GM21423 (cell line): ENCODE measurements around the gene ARHGAP1.

ENCODE experiments used
- ATAC-seq: cut with Tn5 transposase; IDR thresholded peaks from one replicate; pipeline ENCODE4 v1.9.1; 2021; ENCODE audit warnings: mild to moderate bottlenecking, moderate library complexity; ENCODE audit not compliant: unreplicated experiment

ARHGAP1 gene

DNA sequence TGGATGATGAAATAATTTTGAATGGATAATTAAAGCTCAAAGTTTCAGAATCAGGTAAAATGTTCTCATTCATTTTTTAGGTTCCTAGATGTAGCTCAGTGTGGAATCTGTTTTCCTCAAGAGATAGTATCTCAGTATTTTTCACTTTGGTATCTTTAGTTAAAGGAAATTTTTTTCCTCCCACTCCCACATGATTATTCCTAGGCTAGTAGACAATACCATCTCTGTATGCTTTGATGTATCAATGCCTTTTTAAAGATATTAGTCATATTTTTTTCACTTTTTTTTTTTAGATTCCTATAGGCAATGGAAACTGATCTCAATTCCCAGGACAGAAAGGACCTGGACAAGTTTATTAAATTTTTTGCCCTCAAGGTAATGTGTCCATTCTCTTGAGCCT, 56.4 kb downstream of the ARHGAP1 start:
- ATAC-seq: no peak

GRCh38 chr11:46643531-46643930, 56.9 kb downstream of the ARHGAP1 start:
- no peak for ATAC-seq

DNA sequence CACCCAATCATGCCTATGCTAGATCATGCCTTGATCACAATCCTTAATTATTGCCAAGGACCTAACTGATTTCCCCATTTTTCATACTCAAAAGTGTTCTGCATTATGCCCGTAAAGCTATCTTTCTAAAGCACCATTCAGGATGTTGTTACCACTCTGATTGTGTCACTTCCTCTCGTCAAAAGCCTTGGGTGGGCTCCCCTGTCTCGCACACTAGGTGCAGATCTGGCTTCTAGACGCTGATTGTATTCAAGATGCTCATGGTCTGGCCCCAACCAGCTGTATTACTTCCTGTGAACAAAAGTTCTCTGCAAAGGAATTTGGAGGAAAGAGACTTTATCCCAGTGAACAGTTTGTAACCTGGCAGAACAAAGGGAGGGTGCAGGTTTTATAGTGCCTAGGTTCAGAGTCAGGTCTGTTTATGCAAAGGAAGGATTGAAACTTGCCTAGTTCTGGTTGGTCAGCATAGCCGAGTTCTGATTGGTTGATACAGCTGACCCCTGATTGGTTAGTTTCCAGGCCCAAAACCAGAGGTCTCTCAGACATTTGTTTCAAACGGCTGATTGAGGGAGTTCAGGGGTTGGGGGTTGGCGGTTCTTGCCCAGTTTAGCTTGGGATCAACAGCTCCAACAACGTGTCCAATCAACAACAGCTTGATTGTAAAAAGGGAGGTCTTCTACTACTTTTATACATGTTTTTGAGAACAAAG, 57.6 kb downstream of the ARHGAP1 start:
- no peak for ATAC-seq

GRCh38 chr11:46641639-46642038, 58.8 kb downstream of the ARHGAP1 start:
- ATAC-seq: no peak

- no peak for ATAC-seq
These were observed 60.2 kb downstream of the ARHGAP1 start for GRCh38 chr11:46640036-46640788.

DNA sequence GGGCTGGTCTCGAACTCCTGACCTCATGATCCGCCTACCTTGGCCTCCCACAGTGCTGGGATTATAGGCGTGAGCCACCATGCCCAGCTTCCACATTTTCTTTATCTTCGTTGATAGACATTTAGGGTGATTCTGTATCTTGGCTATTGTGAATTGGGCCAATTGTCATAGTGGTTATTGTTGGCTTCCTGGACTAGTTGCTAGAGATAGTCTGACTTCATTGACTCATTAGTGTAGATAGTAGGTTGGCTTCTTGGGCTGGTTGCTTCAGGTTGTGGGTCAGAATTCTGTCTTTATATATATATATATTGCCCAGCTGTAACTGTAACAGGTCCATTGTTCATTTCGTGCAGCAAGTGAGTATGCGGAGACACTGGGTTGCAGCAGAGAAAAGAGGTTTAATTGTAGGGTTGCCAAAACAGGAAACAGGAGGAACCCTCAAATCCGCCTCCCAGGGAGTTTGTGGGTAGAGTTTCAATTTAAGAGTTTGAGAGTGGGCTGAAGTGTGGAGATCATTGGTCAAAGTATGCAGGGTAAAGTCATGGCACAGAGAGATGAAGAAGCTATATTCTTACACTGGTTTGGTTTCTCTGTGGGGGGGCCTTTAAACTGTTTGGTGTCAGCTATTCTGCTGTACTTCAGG, 61.1 kb downstream of the ARHGAP1 start:
- ATAC-seq: no peak

GRCh38 chr11:46637546-46637945, 62.9 kb downstream of the ARHGAP1 start:
- ATAC-seq: no peak

GRCh38 chr11:46635557-46636139, 64.8 kb downstream of the ARHGAP1 start:
- ATAC-seq: no peak

DNA sequence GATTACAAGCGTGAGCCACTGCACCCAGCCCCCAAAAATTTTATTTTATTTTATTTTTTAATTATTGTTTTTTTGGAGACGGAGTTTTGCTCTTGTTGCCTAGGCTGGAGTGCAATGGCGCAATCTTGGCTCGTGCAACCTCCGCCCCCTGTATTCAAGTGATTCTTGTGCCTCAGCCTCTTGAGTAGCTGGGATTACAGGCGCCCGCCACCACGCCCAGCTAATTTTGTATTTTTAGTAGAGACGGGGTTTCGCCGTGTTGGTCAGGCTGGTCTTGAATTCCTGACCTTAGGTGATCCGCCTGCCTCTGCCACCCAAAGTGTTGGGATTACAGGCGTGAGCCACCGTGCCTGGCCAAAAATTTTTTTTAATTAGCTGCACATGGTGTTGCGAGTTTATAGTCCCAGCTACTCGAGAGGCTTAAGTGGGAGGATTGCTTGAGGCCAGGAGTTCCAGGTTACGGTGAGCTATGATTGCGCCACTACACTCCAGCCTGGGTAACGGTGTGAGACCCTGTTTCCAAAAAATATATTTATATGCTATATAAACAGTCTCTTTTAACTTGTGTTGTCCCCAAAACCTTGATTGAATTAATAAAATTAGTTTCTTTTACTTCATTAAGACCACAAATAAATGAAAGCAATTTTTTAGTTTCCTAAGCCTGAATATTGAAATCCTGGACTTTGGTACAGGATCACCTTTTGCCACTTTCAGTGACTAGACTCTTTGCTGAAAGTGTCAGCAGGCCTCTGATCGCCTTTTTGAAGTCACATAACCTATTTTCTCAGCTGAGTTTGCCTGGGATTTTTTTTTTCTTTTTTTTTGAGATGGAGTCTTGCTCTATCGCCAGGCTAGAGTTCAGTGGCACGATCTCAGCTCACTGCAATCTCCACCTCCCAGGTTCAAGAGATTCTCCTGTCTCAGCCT, 66.9 kb downstream of the ARHGAP1 start:
- ATAC-seq: no peak

DNA sequence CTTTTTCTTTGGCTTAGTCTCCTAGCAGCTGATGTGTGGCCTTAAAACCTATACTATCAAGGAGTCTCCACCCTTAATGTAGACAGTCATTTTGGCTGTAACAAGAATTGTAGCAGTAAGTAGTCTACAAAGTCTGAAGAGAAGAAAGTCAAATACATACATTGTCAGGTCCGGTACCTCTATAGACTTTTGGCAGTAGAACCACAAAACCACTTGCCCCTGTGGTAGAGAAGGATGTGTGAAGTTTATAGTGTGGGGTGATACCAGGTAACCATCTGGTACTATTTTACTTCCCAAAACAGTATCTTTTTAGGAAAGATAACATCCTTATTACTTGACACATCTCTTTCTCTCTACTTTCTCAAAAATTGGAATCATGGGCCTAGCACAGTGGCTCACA, 67.9 kb downstream of the ARHGAP1 start:
- no peak for ATAC-seq

DNA sequence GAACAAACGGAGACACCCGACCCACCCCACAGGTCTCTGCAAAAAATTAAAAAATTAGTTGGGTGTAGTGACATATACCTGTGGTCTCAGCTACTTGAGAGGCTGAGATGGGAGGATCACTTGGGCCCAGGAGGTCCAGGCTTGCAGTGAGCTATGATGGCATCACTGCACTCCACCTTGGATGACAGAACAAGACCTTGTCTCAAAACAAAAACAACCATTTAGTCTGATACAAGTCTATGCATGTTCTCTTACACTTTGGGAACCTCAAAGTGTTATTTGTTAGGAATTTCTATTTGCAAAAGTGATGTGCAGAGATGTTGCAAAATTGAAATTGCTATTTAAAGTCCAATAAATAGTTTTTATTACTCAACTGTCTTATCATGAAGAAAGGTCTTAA, 68.7 kb downstream of the ARHGAP1 start:
- ATAC-seq: no peak

GRCh38 chr11:46630237-46630636, 70.2 kb downstream of the ARHGAP1 start:
- ATAC-seq: no peak

DNA sequence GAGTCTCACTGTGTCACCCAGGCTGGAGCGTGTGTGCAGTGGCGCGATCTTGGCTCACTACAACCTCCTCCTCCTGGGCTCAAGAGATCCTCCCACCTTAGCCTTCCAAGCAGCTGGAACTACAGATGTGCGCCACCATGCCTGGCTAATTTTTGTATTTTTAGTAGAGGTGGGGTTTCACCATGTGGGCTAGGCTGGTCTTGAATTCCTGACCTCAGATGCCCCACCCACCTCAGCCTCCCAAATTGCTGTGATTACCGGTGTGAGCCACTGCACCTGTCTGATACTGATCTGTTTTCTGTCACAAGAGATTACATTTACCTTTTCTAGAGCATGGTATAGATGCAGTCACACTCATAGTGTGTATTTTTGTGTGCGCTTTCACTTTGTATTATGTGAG, 71.5 kb downstream of the ARHGAP1 start:
- ATAC-seq: no peak
